ENCODE results near the gene RASA3. TPM values are rescaled to one million over a fixed set of nuclear protein-coding genes. Genes with fewer than 3 reads are reported as not detected.

RASA3 gene
- total RNA-seq, 4 donors from 2014 or later = 29.5 to 38.1 (median 34.6) TPM

DNA sequence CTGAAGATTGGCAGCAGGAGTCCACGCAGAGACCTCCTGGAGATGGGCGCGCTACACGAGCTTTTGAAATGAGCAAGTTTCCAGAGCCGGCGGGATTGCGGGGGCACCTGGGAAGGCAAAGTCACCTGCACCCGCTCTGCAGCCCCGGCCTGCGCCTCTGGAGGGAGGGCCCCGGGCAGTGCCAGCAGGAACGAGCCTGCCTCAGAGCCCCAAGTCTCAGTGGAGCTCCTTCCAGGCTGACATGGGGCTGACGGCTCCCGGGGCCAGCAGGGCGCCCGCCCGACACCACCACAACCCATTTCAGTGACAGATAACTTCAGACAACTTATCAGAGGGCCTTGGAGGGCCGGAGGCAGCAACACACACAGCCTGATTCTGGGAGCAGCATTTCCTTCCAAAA, 45.0 kb downstream of the RASA3 start:
- Histone ChIP-seq H3K27ac (replicated peaks in 1 of 4) (no peak overlapping the region), H3K9me3 (peaks cover 0 to 10% (median 0%) of the 10 kb centered on the region in 4 donors), H3K4me1 (peaks cover 0 to 14% (median 1%) of the 10 kb centered on the region in 4 donors), H3K27me3 (no peaks in the 10 kb centered on the region), H3K4me3 (no peak overlapping the region), H3K36me3 (no peaks in the 10 kb centered on the region)
- TF ChIP-seq, protein P1, sequence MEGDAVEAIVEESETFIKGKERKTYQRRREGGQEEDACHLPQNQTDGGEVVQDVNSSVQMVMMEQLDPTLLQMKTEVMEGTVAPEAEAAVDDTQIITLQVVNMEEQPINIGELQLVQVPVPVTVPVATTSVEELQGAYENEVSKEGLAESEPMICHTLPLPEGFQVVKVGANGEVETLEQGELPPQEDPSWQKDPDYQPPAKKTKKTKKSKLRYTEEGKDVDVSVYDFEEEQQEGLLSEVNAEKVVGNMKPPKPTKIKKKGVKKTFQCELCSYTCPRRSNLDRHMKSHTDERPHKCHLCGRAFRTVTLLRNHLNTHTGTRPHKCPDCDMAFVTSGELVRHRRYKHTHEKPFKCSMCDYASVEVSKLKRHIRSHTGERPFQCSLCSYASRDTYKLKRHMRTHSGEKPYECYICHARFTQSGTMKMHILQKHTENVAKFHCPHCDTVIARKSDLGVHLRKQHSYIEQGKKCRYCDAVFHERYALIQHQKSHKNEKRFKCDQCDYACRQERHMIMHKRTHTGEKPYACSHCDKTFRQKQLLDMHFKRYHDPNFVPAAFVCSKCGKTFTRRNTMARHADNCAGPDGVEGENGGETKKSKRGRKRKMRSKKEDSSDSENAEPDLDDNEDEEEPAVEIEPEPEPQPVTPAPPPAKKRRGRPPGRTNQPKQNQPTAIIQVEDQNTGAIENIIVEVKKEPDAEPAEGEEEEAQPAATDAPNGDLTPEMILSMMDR (IDR thresholded peaks at IDR 0.05) = no peak
- TF ChIP-seq POLR2AphosphoS5 (IDR thresholded peaks at IDR 0.05) (no peak), EP300 (IDR thresholded peaks at IDR 0.05) (no peak), POLR2A (IDR thresholded peaks at IDR 0.05; ENCODE audit: low read depth) (no peak)
- WGBS = 93% methylated on average over 15 of the region's 18 CpGs
- intact Hi-C loops (cut with DNase I) = no loop called here
- DNase-seq (ENCODE audit: extremely low spot score) = no peak

DNA sequence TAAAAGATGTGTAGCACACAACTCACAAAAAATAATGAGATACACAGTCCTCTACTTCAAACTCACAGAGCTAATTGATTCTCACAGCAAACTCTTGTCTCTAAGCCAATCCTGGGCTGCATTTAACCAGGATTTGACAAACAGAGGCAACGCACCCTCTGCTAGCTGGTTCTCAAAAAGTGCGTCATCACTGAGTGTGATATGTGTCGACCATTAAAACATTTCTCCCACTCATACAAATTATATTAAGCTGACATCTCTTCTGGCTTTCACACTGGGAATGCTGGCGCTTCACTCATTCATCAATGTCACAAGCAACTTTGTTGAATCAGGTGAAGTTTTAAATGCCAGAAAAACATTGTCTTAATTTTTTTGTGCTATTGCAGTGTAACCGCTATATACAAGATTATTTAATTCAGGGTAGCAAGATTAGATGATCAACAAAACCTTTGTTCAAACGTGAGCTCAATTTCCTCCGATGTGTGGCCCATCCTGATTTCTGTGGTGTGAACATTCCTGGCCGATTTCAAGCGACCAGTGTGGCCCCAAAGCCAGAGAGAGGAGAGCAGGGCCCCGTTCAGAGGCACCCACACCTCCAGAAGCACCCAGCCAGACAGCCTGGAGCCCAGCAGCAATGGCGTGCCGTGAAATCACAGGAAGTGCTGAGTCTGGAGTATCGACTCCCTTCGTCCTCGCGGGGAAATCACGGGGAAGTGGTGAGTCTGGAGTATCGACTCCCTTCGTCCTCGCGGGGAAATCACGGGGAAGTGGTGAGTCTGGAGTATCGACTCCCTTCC, 49.4 kb downstream of the RASA3 start:
- Histone ChIP-seq H3K9me3 (no peaks in the 10 kb centered on the region), H3K36me3 (peaks cover 0 to 3% (median 0%) of the 10 kb centered on the region in 4 donors), H3K4me1 (peaks cover 0 to 49% (median 26%) of the 10 kb centered on the region in 4 donors), H3K27me3 (no peaks in the 10 kb centered on the region), H3K27ac (replicated peaks in 1 of 4) (no peak overlapping the region), H3K4me3 (no peak overlapping the region)
- intact Hi-C loops (cut with DNase I) = no loop called here
- 81% methylated on average over 22 of the region's 23 CpGs for WGBS
- TF ChIP-seq, protein P1 (IDR thresholded peaks at IDR 0.05) = no peak
- no peak for TF ChIP-seq EP300 (IDR thresholded peaks at IDR 0.05)
- TF ChIP-seq POLR2AphosphoS5 (IDR thresholded peaks at IDR 0.05) = no peak
- TF ChIP-seq POLR2A (IDR thresholded peaks at IDR 0.05; ENCODE audit: low read depth) = no peak
- no peak for DNase-seq (ENCODE audit: extremely low spot score)

DNA sequence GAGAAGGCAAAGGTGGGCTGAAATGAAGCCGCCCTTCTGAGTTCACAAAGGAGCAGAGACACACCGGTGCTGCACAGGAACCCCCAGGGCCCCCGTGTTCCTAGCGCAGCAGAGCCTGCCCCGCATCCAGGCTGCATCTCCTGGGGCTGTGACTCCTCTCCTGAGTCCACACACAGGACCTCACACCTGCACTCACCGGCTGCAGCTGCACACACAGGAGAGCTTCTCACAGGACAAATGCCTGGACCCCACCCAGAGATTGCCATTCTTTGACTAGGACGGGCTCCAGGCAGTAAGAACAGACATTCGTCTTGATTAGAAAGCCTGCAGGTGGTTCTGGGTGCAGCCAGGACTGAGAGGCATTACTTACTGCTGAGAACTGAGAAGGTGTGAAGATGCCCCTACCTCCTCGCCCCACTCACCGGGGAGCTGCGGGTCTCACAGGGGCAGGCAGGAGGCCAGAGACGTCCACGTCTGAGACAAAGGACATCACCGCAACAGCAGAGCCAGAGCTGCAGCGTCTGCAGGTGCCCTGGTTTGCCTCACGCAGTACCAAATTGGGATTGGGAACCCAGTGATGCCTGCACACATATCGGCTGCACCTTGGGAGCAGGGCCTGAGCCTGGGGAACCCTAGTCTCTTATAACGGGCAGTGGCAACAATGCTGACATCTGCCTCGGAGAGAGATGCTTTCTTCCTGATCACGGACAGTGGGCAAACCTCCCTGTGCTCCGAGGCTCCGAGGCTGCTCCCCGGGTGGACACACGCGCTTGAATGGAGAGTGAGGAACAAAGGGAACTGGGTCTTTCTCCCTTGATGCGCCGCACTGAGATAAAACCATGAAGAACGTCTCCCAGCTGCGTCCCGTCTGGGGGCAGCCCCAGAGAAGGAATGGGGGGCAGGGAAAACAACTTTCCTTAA, 50.4 kb downstream of the RASA3 start:
- H3K36me3 ChIP-seq = peaks cover 0 to 3% (median 0%) of the 10 kb centered on the region in 4 donors
- no peak overlapping the region for H3K4me3 ChIP-seq
- no peak overlapping the region for H3K27ac ChIP-seq (replicated peaks in 1 of 4)
- intact Hi-C loops (cut with DNase I) = no loop called here
- peaks cover 0 to 59% (median 35%) of the 10 kb centered on the region in 4 donors for H3K4me1 ChIP-seq
- no peaks in the 10 kb centered on the region for H3K9me3 ChIP-seq
- H3K27me3 ChIP-seq = no peaks in the 10 kb centered on the region
- TF ChIP-seq EP300 (IDR thresholded peaks at IDR 0.05) (no peak), POLR2AphosphoS5 (IDR thresholded peaks at IDR 0.05) (no peak)
- DNase-seq (ENCODE audit: extremely low spot score) = no peak
- 91% methylated on average over 30 of the region's 30 CpGs for WGBS

DNA sequence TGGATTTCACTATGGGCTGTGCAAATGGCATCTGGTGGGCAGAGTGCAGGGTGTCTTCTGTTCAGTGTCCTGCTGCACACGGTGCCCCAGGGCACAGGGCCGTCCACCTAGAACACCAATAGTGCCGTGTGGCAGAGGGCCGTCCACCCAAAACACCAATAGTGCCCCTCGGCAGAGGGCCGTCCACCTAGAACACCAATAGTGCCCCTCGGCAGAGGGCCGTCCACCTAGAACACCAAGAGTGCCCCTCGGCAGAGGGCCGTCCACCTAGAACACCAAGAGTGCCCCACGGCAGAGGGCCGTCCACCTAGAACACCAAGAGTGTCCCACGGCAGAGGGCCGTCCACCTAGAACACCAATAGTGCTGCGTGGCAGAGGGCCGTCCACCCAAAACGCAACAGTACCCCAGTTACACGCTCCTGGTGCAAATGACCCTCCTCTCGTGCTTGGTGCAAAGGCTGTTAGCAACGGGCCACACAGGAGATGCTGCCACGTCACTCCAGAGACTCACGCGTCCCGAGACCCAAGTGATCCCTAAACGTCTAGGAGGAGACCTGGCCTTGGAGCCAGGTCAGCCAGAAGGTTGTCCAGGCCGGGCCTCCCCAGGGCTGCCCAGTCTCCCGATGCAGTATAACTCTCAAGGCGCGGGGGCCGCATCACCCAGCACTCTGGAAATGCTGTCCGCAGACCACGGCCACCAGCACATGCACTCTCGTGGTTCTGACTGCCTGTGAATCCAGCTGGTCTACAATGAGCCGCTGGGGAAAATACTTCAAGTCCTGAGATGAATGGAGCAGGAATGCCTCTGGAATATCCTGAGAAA, 51.5 kb downstream of the RASA3 start:
- TF ChIP-seq EP300 (IDR thresholded peaks at IDR 0.05) (no peak), POLR2AphosphoS5 (IDR thresholded peaks at IDR 0.05) (no peak), POLR2A (IDR thresholded peaks at IDR 0.05; ENCODE audit: low read depth) (no peak)
- TF ChIP-seq, protein P1 (IDR thresholded peaks at IDR 0.05) = no peak
- Histone ChIP-seq H3K27ac (replicated peaks in 1 of 4) (no peak overlapping the region), H3K27me3 (no peaks in the 10 kb centered on the region), H3K9me3 (no peaks in the 10 kb centered on the region), H3K36me3 (peaks cover 0 to 3% (median 0%) of the 10 kb centered on the region in 4 donors), H3K4me1 (peaks cover 0 to 68% (median 35%) of the 10 kb centered on the region in 4 donors), H3K4me3 (no peak overlapping the region)
- 91% methylated on average over 20 of the region's 34 CpGs for WGBS
- no peak for DNase-seq (ENCODE audit: extremely low spot score)
- intact Hi-C loops (cut with DNase I) = no loop called here

All from esophagus muscularis mucosa (tissue), 4 donors.